ENCODE measurements around the gene DNAH14.

DNA sequence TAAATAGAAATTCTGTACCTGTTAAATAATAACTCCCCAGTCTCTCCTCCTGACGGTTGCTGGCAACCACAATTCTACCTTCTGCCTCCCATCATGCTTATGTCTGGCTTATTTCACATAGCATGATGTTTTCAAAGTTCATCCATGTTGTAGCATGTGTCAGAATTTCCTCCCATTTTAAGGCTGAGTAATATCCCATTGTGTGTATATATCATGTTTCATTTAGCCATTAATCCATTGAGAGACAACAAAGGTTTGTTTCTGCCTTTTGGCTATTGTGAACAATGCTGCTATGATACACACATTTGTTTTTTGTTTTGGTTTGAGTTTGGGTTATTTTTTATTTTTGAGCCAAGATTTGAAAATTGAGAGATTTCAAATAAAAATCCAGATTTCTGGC is 426.4 kb downstream of the DNAH14 start:
- TF ChIP-seq ZSCAN30 (tag by site-specific recombination; IDR thresholded peaks at IDR 0.05): no peak
- TF ChIP-seq, protein P1, sequence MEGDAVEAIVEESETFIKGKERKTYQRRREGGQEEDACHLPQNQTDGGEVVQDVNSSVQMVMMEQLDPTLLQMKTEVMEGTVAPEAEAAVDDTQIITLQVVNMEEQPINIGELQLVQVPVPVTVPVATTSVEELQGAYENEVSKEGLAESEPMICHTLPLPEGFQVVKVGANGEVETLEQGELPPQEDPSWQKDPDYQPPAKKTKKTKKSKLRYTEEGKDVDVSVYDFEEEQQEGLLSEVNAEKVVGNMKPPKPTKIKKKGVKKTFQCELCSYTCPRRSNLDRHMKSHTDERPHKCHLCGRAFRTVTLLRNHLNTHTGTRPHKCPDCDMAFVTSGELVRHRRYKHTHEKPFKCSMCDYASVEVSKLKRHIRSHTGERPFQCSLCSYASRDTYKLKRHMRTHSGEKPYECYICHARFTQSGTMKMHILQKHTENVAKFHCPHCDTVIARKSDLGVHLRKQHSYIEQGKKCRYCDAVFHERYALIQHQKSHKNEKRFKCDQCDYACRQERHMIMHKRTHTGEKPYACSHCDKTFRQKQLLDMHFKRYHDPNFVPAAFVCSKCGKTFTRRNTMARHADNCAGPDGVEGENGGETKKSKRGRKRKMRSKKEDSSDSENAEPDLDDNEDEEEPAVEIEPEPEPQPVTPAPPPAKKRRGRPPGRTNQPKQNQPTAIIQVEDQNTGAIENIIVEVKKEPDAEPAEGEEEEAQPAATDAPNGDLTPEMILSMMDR (tag by site-specific recombination; IDR thresholded peaks at IDR 0.05): no peak
